HEK293 (cell line): ENCODE data around the gene KCNMB2.

Experiments
- CTCF ChIP-seq: fragments of 450-650 bp; formaldehyde crosslinking; IDR thresholded peaks from 2 replicates; pipeline ENCODE4 v1.5.1; 2016; ENCODE audit warnings: missing biosample characterization, missing genetic modification characterization
- SALL2 ChIP-seq: fragments of 450-650 bp; formaldehyde crosslinking; IDR thresholded peaks from 2 replicates; pipeline ENCODE4 v1.5.0; 2017; ENCODE audit warnings: missing biosample characterization, mild to moderate bottlenecking, missing genetic modification characterization, borderline replicate concordance
- SCRT2 ChIP-seq: fragments of 450-650 bp; formaldehyde crosslinking; IDR thresholded peaks from 2 replicates; pipeline ENCODE4 v1.5.1; 2016; ENCODE audit warnings: missing biosample characterization, missing genetic modification characterization
- ZFHX2 ChIP-seq: fragments of 450-650 bp; formaldehyde crosslinking; conservative IDR thresholded peaks from 2 replicates; pipeline ENCODE4 v1.5.1; 2016; ENCODE audit warnings: missing biosample characterization, missing genetic modification characterization
- ZIC2 ChIP-seq: fragments of 450-650 bp; formaldehyde crosslinking; IDR thresholded peaks from 2 replicates; pipeline ENCODE4 v1.5.1; 2016; ENCODE audit warnings: missing biosample characterization, missing genetic modification characterization
- ZNF184 ChIP-seq: fragments of 450-650 bp; IDR thresholded peaks from 2 replicates; pipeline ENCODE4 v1.5.1; 2018; ENCODE audit warnings: missing biosample characterization, mild to moderate bottlenecking, missing genetic modification characterization
- ZNF274 ChIP-seq, 2 experiments: fragments of 200-500 bp in 1 of 2; fragments of 450-650 bp in 1 of 2; sonication (Bioruptor generic) in 1 of 2; formaldehyde crosslinking in 1 of 2; IDR thresholded peaks; 2 replicates each; pipeline versions ENCODE4 v1.5.1 to v1.6.1; 2014 to 2016; ENCODE audit warnings: borderline replicate concordance in 1 of 2, inconsistent platforms in 1 of 2, low read length in 1 of 2, missing biosample characterization in 1 of 2, missing genetic modification characterization in 1 of 2
- ZNF292 ChIP-seq: fragments of 450-650 bp; formaldehyde crosslinking; IDR thresholded peaks from 2 replicates; pipeline ENCODE4 v1.5.1; 2016; ENCODE audit warnings: low read depth, missing biosample characterization, missing genetic modification characterization, borderline replicate concordance
- ZNF704 ChIP-seq: fragments of 450-650 bp; formaldehyde crosslinking; IDR thresholded peaks from 2 replicates; pipeline ENCODE4 v1.5.1; 2016; ENCODE audit warnings: missing biosample characterization, missing genetic modification characterization

- TF ChIP-seq SCRT2 (tag by site-specific recombination): no peak
- TF ChIP-seq CTCF (tag by site-specific recombination): no peak
- TF ChIP-seq ZNF274 (IDR thresholded peaks at IDR 0.05; ENCODE audit: low read length): no peak
- TF ChIP-seq ZNF274 (tag by site-specific recombination; IDR thresholded peaks at IDR 0.05; ENCODE audit: borderline replicate concordance): no peak
- no peak for TF ChIP-seq SALL2
- TF ChIP-seq ZNF184: no peak
- TF ChIP-seq ZIC2 (tag by site-specific recombination): no peak
- no peak for TF ChIP-seq ZNF704 (tag by site-specific recombination)
- TF ChIP-seq ZNF292 (tag by site-specific recombination): no peak
- TF ChIP-seq ZFHX2: no peak
Measured at GRCh38 chr3:178522200-178523052, 13.8 kb upstream of the KCNMB2 start.
